ENCODE results near the gene FES.

FES gene

GRCh38 chr15:90902040-90902839, 17.9 kb downstream of the FES start:
- TF ChIP-seq, protein P1, sequence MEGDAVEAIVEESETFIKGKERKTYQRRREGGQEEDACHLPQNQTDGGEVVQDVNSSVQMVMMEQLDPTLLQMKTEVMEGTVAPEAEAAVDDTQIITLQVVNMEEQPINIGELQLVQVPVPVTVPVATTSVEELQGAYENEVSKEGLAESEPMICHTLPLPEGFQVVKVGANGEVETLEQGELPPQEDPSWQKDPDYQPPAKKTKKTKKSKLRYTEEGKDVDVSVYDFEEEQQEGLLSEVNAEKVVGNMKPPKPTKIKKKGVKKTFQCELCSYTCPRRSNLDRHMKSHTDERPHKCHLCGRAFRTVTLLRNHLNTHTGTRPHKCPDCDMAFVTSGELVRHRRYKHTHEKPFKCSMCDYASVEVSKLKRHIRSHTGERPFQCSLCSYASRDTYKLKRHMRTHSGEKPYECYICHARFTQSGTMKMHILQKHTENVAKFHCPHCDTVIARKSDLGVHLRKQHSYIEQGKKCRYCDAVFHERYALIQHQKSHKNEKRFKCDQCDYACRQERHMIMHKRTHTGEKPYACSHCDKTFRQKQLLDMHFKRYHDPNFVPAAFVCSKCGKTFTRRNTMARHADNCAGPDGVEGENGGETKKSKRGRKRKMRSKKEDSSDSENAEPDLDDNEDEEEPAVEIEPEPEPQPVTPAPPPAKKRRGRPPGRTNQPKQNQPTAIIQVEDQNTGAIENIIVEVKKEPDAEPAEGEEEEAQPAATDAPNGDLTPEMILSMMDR (IDR thresholded peaks at IDR 0.05; ENCODE audit: low read depth, low read length): peak; percentile 89
- Histone ChIP-seq H3K4me3 (ENCODE audit: low read depth, low read length) (peak overlapping the region; percentile 49), H3K9me3 (ENCODE audit: severe bottlenecking) (no peaks in the 10 kb centered on the region), H3K36me3 (no peaks in the 10 kb centered on the region), H3K27ac (no peak overlapping the region), H3K27me3 (ENCODE audit: insufficient read depth, low read depth, severe bottlenecking) (peaks cover 55% of the 10 kb centered on the region)
- DNase-seq: peak; percentile 65

- H3K27ac ChIP-seq: no peak within 1 kb of the TSS
- TF ChIP-seq, protein P1 (IDR thresholded peaks at IDR 0.05; ENCODE audit: low read depth, low read length): no peak
Measured at GRCh38 chr15:90902840-90903732, 18.8 kb downstream of the FES start, which contains the start of gene MAN2A2. TSS of gene MAN2A2 (plus strand) at chr15:90903302. CDS start at chr15:90904208, 906 bp downstream.

DNA sequence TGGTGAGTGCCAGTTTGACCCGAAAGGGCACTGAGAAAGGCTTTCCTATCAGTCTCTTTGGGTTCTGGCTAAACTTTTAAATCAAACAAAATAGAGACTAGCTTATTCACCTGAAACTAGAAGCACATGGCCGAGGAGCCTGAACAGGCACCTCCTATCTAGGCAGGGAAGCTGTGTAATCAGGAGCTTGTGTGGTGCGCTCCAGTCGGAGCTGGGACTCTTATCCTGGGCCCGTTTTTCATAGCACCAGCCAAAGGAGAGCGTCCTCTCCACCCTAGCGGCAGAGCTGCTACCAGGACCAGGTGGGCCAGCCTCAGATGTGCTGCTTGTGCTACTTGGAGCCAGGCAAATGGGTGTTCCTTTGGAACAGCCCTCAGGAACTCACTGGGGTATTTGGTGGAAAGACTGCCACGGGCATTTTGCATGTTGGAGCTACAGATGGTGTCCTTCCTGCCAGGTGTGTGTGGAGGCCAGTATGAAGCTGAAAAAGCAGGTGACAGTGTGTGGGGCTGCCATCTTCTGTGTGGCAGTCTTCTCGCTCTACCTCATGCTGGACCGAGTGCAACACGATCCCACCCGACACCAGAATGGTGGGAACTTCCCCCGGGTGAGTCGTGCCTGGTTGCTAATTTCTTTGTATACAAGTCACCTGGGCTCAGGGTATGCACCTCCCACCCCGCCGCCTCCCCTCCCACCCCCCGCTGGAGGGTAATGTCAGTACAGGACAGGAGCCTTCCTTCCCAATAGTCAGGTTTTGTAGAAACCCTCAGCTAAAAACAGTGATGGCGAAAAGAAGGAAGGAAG, 19.6 kb downstream of the FES start:
- Histone ChIP-seq H3K4me3 (ENCODE audit: low read depth, low read length) (no peak overlapping the region; the same call in 1 of the 2 replicates), H3K9me3 (ENCODE audit: severe bottlenecking) (no peaks in the 10 kb centered on the region), H3K27me3 (ENCODE audit: insufficient read depth, low read depth, severe bottlenecking) (peaks cover 65% of the 10 kb centered on the region), H3K27ac (no peak overlapping the region), H3K36me3 (no peaks in the 10 kb centered on the region)
- TF ChIP-seq, protein P1 (IDR thresholded peaks at IDR 0.05; ENCODE audit: low read depth, low read length): peak; percentile 27
- DNase-seq: peak; percentile 30

More at GRCh38 chr15:90902840-90903732, 18.8 kb downstream of the FES start, which contains the start of gene MAN2A2:
- peaks cover 64% of the 10 kb centered on the region for H3K27me3 ChIP-seq (ENCODE audit: insufficient read depth, low read depth, severe bottlenecking)
- no peaks in the 10 kb centered on the region for H3K9me3 ChIP-seq (ENCODE audit: severe bottlenecking)
- H3K4me3 ChIP-seq (ENCODE audit: low read depth, low read length): peak within 1 kb of the TSS; percentile 49
- no peaks in the 10 kb centered on the region for H3K36me3 ChIP-seq
- DNase-seq: peak; percentile 36

DNA sequence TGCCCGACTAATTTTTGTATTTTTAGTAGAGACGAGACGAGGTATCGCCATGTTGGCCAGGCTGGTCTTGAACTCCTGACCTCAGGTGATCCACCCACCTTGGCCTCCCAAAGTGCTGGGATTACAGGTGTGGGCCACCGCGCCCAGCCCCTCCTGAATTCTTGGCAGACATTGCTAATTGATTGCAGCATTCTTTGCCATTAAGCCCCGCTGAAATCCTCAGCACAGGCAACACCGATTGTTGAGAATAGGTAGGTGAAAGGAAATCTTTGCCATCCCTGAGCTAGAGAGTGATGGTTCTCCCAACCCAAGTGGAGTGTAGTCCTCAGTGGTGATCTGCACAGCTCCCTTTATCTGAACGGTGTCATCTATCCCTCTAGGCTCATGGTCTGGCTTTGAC, 20.4 kb downstream of the FES start:
- no peak overlapping the region for H3K27ac ChIP-seq
- H3K4me3 ChIP-seq (ENCODE audit: low read depth, low read length): no peak overlapping the region
- DNase-seq: no peak
- no peaks in the 10 kb centered on the region for H3K9me3 ChIP-seq (ENCODE audit: severe bottlenecking)
- TF ChIP-seq, protein P1 (IDR thresholded peaks at IDR 0.05; ENCODE audit: low read depth, low read length): no peak
- no peaks in the 10 kb centered on the region for H3K36me3 ChIP-seq
- peaks cover 59% of the 10 kb centered on the region for H3K27me3 ChIP-seq (ENCODE audit: insufficient read depth, low read depth, severe bottlenecking)
